PC-9 (cell line): ENCODE data around the gene CD209. TPM values are rescaled to one million over a fixed set of nuclear protein-coding genes. Genes with fewer than 3 reads are reported as not detected.
A peak's percentile ranks its signal among the peaks of the same experiment; 100 is the strongest.

Experiments
- BruUV-seq: library from RNA; stranded (reverse); fragments of 400-500 nt; replicated peaks from 2 replicates; lab custom pipeline; 2021; lab: Mats Ljungman, UMichigan
- CTCF ChIA-PET: fragments of 300-600 bp; sonication (Branson Sonifier 250); formaldehyde crosslinking; loops from one replicate; lab custom pipeline; 2022; ENCODE audit warnings: antibody characterized with exemption; lab: Charles Lee
- POLR2A ChIA-PET: fragments of 300-600 bp; sonication (Branson Sonifier 250); formaldehyde crosslinking; loops from one replicate; lab custom pipeline; 2022; ENCODE audit warnings: antibody characterized with exemption; ENCODE audit not compliant: unreplicated experiment; lab: Charles Lee
- DNase-seq, 2 experiments: peaks; one replicate each; pipeline versions ENCODE4 v3.0.0 to v3.0.0-alpha.2; 2015 to 2022; ENCODE audit warnings: mixed read lengths in 1 of 2
- H2AFZ ChIP-seq: fragments of 200-600 bp; sonication (generic); 2 replicates; pipeline ENCODE4 v1.8.1; 2017; ENCODE audit warnings: antibody characterized with exemption
- H3F3A ChIP-seq: fragments of 200-600 bp; sonication (generic); 2 replicates; pipeline ENCODE4 v1.8.1; 2017; ENCODE audit warnings: antibody characterized with exemption, mild to moderate bottlenecking, low read depth; ENCODE audit not compliant: insufficient read depth
- H3K27ac ChIP-seq: fragments of 200-600 bp; sonication (generic); 2 replicates; pipeline ENCODE4 v1.6.1; 2016; ENCODE audit warnings: mixed run types
- H3K27me3 ChIP-seq: fragments of 200-600 bp; sonication (generic); 2 replicates; pipeline ENCODE4 v1.6.1; 2016; ENCODE audit warnings: low read depth, mixed run types; ENCODE audit not compliant: insufficient read depth
- H3K36me3 ChIP-seq: fragments of 200-600 bp; sonication (generic); 2 replicates; pipeline ENCODE4 v1.6.1; 2016; ENCODE audit warnings: low read depth, mixed run types
- H3K4me1 ChIP-seq: fragments of 200-600 bp; sonication (generic); replicated peaks from 2 replicates; pipeline ENCODE4 v1.6.1; 2016; ENCODE audit warnings: mixed run types; ENCODE audit not compliant: insufficient read depth
- H3K4me2 ChIP-seq: fragments of 200-600 bp; sonication (generic); 2 replicates; pipeline ENCODE4 v1.6.1; 2017; ENCODE audit warnings: mixed run types
- H3K4me3 ChIP-seq: fragments of 200-600 bp; sonication (generic); 2 replicates; pipeline ENCODE4 v1.6.1; 2016; ENCODE audit warnings: mixed run types
- H3K79me2 ChIP-seq: fragments of 200-600 bp; sonication (generic); 2 replicates; pipeline ENCODE4 v1.6.1; 2017; ENCODE audit warnings: low read depth, mixed run types
- H3K9me2 ChIP-seq: fragments of 200-600 bp; sonication (generic); 2 replicates; pipeline ENCODE4 v1.8.1; 2017; ENCODE audit warnings: mild to moderate bottlenecking; ENCODE audit not compliant: insufficient read depth
- H3K9me3 ChIP-seq: fragments of 200-600 bp; sonication (generic); 2 replicates; pipeline ENCODE4 v1.8.1; 2016; ENCODE audit warnings: low read depth; ENCODE audit not compliant: insufficient read depth
- H4K20me1 ChIP-seq: fragments of 200-600 bp; sonication (generic); 2 replicates; pipeline ENCODE4 v1.8.1; 2017; ENCODE audit not compliant: insufficient read depth
- EZH2 ChIP-seq: fragments of 200-600 bp; sonication (generic); IDR thresholded peaks from 2 replicates; pipeline ENCODE4 v1.8.0; 2017; ENCODE audit warnings: antibody characterized with exemption, low read depth
- intact Hi-C: fragments of 100-400 bp; cut with micrococcal nuclease; formaldehyde crosslinking; loops from one replicate; pipeline ENCODE4 v1.10.0; 2022; ENCODE audit not compliant: unreplicated experiment
- total RNA-seq: library from RNA; stranded (reverse); gene quantifications from 2 replicates; pipeline ENCODE4 v1.2.3, GENCODE V29; 2021
- TF ChIP-seq, protein P1 (sequence below): fragments of 200-600 bp; sonication (generic); conservative IDR thresholded peaks from 2 replicates; pipeline ENCODE4 v1.6.1; 2017; ENCODE audit warnings: mixed run types, antibody characterized with exemption, mild to moderate bottlenecking, moderate library complexity

Gene CD209
- total RNA-seq, 1 experiment from 2014 or later, result not detected

- Histone ChIP-seq H3K27ac (no peak overlapping the region), H3K27me3 (peaks cover 10% of the 10 kb centered on the region; the same call in 1 of the 2 replicates), H2AFZ (no peak overlapping the region), H3K4me1 (no peaks in the 10 kb centered on the region), H3K4me2 (no peak overlapping the region), H3K36me3 (no peaks in the 10 kb centered on the region), H4K20me1 (no peaks in the 10 kb centered on the region), H3K4me3 (no peak overlapping the region), H3K9me2 (no peaks in the 10 kb centered on the region), H3K79me2 (no peaks in the 10 kb centered on the region), H3K9me3 (peaks cover 21% of the 10 kb centered on the region), H3F3A (no peaks in the 10 kb centered on the region)
- ChIA-PET POLR2A (no interaction called here), CTCF (no interaction called here)
- BruUV-seq, result no TSS peak
- TF ChIP-seq EZH2, result no peak
- TF ChIP-seq, protein P1, sequence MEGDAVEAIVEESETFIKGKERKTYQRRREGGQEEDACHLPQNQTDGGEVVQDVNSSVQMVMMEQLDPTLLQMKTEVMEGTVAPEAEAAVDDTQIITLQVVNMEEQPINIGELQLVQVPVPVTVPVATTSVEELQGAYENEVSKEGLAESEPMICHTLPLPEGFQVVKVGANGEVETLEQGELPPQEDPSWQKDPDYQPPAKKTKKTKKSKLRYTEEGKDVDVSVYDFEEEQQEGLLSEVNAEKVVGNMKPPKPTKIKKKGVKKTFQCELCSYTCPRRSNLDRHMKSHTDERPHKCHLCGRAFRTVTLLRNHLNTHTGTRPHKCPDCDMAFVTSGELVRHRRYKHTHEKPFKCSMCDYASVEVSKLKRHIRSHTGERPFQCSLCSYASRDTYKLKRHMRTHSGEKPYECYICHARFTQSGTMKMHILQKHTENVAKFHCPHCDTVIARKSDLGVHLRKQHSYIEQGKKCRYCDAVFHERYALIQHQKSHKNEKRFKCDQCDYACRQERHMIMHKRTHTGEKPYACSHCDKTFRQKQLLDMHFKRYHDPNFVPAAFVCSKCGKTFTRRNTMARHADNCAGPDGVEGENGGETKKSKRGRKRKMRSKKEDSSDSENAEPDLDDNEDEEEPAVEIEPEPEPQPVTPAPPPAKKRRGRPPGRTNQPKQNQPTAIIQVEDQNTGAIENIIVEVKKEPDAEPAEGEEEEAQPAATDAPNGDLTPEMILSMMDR, result no peak
- intact Hi-C loops, result no loop called here
- no peak for DNase-seq
Measured at GRCh38 chr19:7757358-7757757, 10.0 kb upstream of the CD209 start.

- H3K9me2 ChIP-seq, result no peaks in the 10 kb centered on the region
- peaks cover 21% of the 10 kb centered on the region for H3K9me3 ChIP-seq
- H3K27ac ChIP-seq, result no peak overlapping the region
- no peak overlapping the region for H3K4me2 ChIP-seq
- intact Hi-C loops, result no loop called here
- POLR2A ChIA-PET, result no interaction called here
- no peak for TF ChIP-seq EZH2
- TF ChIP-seq, protein P1, result no peak
- CTCF ChIA-PET, result no interaction called here
- H3K36me3 ChIP-seq, result no peaks in the 10 kb centered on the region
- DNase-seq, result no peak
- no peaks in the 10 kb centered on the region for H3K4me1 ChIP-seq
- no peaks in the 10 kb centered on the region for H3F3A ChIP-seq
- H3K79me2 ChIP-seq, result no peaks in the 10 kb centered on the region
- H3K27me3 ChIP-seq, result peaks cover 9% of the 10 kb centered on the region; the same call in 1 of the 2 replicates
- H2AFZ ChIP-seq, result no peak overlapping the region
- H3K4me3 ChIP-seq, result no peak overlapping the region
- BruUV-seq, result no TSS peak
- no peaks in the 10 kb centered on the region for H4K20me1 ChIP-seq
Measured at GRCh38 chr19:7756258-7756657, 8.9 kb upstream of the CD209 start.

DNA sequence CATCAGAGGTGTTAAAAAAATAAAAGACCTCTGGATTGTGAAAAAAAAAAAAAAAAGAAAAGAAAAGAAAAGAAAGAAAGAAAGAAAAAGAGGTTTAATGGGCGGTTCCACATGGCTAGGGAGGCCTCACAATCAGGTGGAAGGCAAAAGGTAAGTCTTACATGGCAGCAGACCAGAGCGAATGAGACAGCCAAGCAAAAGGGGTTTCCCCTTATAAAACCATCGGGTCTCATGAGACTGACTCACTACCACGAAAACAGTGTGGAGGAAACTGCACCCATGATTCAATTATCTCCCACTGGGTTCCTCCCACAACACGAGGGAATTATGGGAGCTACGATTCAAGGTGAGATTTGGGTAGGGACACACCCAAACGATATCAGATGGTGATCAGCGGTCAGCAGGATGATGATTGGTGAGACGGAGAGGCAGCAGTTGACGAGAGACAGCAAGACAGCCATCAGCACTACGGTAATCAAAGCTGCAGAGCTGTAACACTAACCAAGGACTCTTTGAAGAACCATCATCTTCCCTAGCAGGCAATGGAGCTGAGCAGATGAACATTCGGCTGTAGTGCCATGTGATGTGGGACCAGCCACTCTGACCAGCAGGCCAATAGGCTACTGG lies 3.9 kb upstream of the CD209 start:
- no TSS peak for BruUV-seq
- intact Hi-C loops, result no loop called here
- ChIA-PET POLR2A (no interaction called here), CTCF (no interaction called here)
- Histone ChIP-seq H3K36me3 (no peaks in the 10 kb centered on the region), H2AFZ (no peak overlapping the region), H3K9me3 (0 out of 2 replicates have a peak, but pooled peaks cover 8% of the 10 kb centered on the region), H3K79me2 (no peaks in the 10 kb centered on the region), H3K4me2 (no peak overlapping the region), H3K27me3 (peaks cover 9% of the 10 kb centered on the region; the same call in 1 of the 2 replicates), H3K9me2 (no peaks in the 10 kb centered on the region), H4K20me1 (no peaks in the 10 kb centered on the region), H3K27ac (no peak overlapping the region), H3F3A (peaks cover 3% of the 10 kb centered on the region; the same call in 1 of the 2 replicates), H3K4me1 (0 out of 2 replicates have a peak, but pooled peaks cover 5% of the 10 kb centered on the region), H3K4me3 (no peak overlapping the region)
- TF ChIP-seq, protein P1, result no peak
- TF ChIP-seq EZH2, result no peak
- DNase-seq, result peak in 1 of 2 experiments; percentile 35
